ENCODE data around the gene SLC8A1.

Gene SLC8A1

DNA sequence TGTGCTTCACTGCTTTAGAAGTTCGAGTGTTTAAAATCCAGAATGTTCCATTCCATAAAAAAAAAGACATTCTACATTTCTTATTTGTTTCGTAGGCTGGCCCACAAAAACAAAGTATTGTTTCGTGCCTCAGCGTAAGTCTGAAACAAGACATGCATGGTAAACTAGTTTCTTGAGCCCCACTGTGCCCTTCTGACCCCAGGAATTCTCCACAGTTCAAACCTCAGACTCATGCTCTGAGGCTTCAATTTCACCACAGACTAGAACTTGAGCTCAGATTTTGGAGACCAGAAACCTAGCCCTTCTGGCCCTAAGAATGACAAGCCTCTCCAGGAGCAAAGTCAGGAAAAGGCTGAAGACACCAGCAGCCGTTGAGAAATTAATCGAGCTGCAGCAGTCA is 151.5 kb downstream of the SLC8A1 start:
- H3K4me3 ChIP-seq (ENCODE audit: low read depth, low read length): no peak overlapping the region
- CTCF ChIA-PET: interaction anchor here (0.7 to 1.2 kb wide), 2 partner anchors 13 to 55 kb away, joined by 4 read pairs; no protein-coding TSS in a partner anchor
- DNase-seq (ENCODE audit: low read depth, low spot score): no peak
- POLR2A ChIA-PET: no interaction called here
- TF ChIP-seq, protein P1, sequence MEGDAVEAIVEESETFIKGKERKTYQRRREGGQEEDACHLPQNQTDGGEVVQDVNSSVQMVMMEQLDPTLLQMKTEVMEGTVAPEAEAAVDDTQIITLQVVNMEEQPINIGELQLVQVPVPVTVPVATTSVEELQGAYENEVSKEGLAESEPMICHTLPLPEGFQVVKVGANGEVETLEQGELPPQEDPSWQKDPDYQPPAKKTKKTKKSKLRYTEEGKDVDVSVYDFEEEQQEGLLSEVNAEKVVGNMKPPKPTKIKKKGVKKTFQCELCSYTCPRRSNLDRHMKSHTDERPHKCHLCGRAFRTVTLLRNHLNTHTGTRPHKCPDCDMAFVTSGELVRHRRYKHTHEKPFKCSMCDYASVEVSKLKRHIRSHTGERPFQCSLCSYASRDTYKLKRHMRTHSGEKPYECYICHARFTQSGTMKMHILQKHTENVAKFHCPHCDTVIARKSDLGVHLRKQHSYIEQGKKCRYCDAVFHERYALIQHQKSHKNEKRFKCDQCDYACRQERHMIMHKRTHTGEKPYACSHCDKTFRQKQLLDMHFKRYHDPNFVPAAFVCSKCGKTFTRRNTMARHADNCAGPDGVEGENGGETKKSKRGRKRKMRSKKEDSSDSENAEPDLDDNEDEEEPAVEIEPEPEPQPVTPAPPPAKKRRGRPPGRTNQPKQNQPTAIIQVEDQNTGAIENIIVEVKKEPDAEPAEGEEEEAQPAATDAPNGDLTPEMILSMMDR (IDR thresholded peaks at IDR 0.05; ENCODE audit: insufficient read depth, low read length, missing control alignments): no peak

DNA sequence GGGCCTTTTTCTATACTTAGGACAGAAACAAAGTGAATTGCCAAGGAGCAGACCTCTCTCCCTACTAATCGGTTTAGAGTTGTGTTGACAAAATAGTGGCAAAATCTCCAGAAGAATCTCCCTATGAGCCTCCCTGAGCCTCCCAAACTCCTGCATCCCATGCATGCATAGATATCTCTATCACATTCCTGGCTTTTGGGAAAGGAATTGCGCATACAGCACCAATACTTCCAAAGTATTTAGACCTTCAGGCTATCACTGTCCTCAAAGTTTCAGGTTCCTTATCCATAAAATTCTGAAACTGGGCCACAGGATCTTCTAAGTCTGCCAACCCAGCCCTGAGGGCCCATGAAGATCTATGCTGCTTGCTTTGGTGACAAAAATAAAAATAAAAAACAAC is 152.1 kb downstream of the SLC8A1 start:
- POLR2A ChIA-PET: no interaction called here
- CTCF ChIA-PET: no interaction called here
- no peak for DNase-seq (ENCODE audit: low read depth, low spot score)
- H3K4me3 ChIP-seq (ENCODE audit: low read depth, low read length): no peak overlapping the region
- TF ChIP-seq, protein P1 (IDR thresholded peaks at IDR 0.05; ENCODE audit: insufficient read depth, low read length, missing control alignments): no peak

DNA sequence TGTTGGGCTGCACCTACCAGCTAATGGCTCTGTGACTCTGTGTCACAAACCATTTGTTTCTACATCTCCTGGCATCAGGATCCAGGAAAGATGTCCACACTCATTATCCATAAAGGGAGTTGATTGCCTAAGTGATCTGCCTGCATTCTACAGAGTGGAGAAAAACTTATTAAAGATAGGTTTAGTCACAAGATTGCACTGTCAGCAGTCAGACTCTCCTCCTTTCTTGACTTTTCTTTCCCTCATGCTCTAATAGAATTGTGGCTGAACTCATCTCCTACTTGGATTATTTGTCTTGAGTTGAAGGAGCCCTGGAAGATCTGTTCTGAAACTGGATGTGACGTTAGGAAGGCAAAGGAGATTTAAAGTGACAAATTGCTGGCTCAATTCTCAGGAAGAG is 152.7 kb downstream of the SLC8A1 start:
- DNase-seq (ENCODE audit: low read depth, low spot score): no peak
- ChIA-PET CTCF (no interaction called here), POLR2A (no interaction called here)
- H3K4me3 ChIP-seq (ENCODE audit: low read depth, low read length): no peak overlapping the region
- TF ChIP-seq, protein P1 (IDR thresholded peaks at IDR 0.05; ENCODE audit: insufficient read depth, low read length, missing control alignments): no peak

DNA sequence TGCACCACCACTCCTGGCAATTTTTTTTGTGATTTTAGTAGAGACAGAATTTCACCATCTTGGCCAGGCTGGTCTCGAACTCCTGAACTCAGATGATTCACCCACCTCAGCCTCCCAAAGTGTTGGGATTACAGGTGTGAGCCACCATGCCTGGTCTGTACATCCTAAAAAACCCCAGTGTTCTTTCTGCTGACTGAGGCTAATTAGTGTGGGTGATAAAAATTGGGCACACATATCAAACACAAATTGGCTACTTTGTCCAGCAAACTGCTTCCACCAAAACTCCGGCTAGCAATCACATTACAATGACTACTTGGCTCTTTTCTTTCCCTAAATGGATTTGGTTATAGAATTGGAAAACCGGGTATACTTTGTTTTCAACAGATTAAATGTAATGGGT is 153.9 kb downstream of the SLC8A1 start:
- ChIA-PET POLR2A (no interaction called here), CTCF (interaction anchor here (0.6 kb wide), 1 partner anchor 72 kb away, joined by 3 read pairs; no protein-coding TSS in a partner anchor)
- TF ChIP-seq, protein P1 (IDR thresholded peaks at IDR 0.05; ENCODE audit: insufficient read depth, low read length, missing control alignments): no peak

DNA sequence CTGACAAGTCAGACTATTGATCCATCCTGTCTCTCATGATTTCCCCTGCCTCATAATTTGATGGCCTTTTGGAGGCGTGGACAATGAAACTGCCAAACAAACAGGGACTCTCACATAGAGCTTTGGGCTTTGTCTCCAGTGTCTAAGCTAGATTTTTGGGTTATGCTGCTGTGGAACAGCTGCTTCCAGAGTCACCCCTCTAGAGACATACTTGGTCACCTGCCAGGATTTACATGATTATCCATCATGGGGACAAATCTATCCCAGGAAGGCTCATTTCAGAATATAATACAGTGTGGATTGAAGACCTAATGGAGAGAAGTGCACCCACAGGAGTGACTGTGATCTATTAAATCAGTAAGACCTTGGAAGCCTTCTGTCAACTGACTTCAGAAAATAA is 159.6 kb downstream of the SLC8A1 start:
- DNase-seq (ENCODE audit: low read depth, low spot score): no peak
- ChIA-PET CTCF (interaction anchor here (1.4 kb wide), 1 partner anchor 11 kb away, joined by 4 read pairs; no protein-coding TSS in a partner anchor), POLR2A (no interaction called here)
- TF ChIP-seq, protein P1 (IDR thresholded peaks at IDR 0.05; ENCODE audit: insufficient read depth, low read length, missing control alignments): no peak
- no peak overlapping the region for H3K4me3 ChIP-seq (ENCODE audit: low read depth, low read length)

More for the DNA sequence above, 153.9 kb downstream of the SLC8A1 start:
- no peak for DNase-seq (ENCODE audit: low read depth, low spot score)
- no peak overlapping the region for H3K4me3 ChIP-seq (ENCODE audit: low read depth, low read length)

DNA sequence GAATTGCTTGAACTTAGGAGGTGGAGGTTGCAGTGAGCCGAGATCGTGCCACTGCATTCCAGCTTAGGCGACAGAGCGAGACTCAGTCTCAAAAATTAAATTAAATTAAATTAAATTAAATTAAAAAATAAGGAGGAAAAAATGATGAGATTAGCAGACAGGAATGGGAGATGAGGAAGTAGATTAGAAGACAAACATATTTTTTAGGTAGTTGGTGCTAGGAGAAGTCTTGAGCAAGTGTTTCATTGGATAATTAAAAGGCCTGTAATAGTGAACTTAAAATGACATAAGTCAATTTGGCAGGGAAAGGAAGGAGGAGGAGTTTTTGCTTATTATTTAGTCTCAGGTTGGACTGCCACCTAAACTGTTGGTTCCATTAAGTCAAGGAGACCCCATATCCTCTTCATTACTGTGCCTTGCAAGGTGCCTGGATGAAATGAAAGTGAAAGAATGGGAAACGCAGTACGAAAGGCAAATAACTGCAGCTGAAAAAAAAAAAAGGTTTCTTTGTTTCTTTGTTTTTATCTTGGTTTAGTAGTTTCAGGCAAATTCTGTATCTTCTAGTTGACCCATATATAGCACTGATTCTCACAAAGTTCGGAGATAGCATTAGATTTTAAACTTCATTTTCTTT is 162.0 kb downstream of the SLC8A1 start:
- CTCF ChIA-PET: no interaction called here
- H3K4me3 ChIP-seq (ENCODE audit: low read depth, low read length): no peak overlapping the region
- POLR2A ChIA-PET: no interaction called here

More for the DNA sequence above, 162.0 kb downstream of the SLC8A1 start:
- no peak for DNase-seq (ENCODE audit: low read depth, low spot score)
- TF ChIP-seq, protein P1 (IDR thresholded peaks at IDR 0.05; ENCODE audit: insufficient read depth, low read length, missing control alignments): no peak
